Measurements from ENCODE around the gene TREM1. TPM values are rescaled to one million over a fixed set of nuclear protein-coding genes. Genes with fewer than 3 reads are reported as not detected.
A peak's percentile ranks its signal among the peaks of the same experiment; 100 is the strongest.

The TREM1 gene
- total RNA-seq, 2 donors from 2014 or later: not detected

DNA sequence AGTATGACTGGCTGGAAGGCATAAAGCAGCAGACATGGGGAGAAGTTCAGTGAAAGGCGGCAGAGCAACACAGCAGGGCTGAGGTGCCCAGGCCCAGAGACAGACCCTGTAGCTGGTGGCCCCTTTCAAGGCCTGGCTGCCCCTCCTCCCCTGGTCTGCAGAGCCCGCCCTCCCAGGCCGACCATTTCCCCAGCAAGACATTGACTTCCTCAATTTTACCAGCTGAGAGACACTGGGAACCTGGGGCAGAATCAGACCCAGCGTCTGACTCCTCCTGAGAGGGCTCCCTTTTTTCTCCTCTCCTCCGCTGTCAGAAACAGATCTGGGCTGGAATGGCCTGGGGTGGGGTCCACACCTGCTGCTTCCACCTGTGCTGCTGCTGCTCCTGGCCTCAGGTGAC is 58.4 kb downstream of the TREM1 start, which contains the start of gene TREML4:
Gene TREML4, plus strand, starts transcription at position 254 of the 400 bp plus-strand sequence. Its CDS starts 79 bp downstream, at position 333.
- intact Hi-C loops (cut with DNase I): no loop called here
- TF ChIP-seq, protein P1, sequence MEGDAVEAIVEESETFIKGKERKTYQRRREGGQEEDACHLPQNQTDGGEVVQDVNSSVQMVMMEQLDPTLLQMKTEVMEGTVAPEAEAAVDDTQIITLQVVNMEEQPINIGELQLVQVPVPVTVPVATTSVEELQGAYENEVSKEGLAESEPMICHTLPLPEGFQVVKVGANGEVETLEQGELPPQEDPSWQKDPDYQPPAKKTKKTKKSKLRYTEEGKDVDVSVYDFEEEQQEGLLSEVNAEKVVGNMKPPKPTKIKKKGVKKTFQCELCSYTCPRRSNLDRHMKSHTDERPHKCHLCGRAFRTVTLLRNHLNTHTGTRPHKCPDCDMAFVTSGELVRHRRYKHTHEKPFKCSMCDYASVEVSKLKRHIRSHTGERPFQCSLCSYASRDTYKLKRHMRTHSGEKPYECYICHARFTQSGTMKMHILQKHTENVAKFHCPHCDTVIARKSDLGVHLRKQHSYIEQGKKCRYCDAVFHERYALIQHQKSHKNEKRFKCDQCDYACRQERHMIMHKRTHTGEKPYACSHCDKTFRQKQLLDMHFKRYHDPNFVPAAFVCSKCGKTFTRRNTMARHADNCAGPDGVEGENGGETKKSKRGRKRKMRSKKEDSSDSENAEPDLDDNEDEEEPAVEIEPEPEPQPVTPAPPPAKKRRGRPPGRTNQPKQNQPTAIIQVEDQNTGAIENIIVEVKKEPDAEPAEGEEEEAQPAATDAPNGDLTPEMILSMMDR (IDR thresholded peaks at IDR 0.05): no peak
- no peak for TF ChIP-seq POLR2A (IDR thresholded peaks at IDR 0.05)
- no peaks in the 10 kb centered on the region for H3K36me3 ChIP-seq (replicated peaks in 1 of 2; ENCODE audit: insufficient read depth in 1 of 2, low read depth in 2 of 2)

DNA sequence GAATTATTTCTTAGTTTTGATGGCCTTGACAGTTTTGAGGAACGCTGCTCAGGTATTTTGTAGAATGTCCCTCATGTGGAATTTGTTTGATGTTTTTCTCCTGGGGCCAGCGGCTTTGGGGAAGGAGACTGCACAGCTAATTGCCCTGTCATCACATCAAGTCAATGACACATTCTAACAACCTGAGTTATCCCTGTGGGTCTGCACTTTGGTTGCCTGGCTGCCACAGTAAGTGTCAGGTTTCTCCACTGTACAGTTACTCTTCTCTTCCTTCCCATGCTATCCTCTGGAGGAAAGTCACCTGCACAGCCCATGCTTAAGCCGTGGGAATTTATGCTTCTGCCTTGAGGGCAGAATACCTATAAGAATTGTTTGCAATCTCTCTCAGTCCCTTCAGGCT is 59.7 kb downstream of the TREM1 start:
- H3K36me3 ChIP-seq (replicated peaks in 1 of 2; ENCODE audit: insufficient read depth in 1 of 2, low read depth in 2 of 2): no peaks in the 10 kb centered on the region
- H3K4me1 ChIP-seq: no peaks in the 10 kb centered on the region
- intact Hi-C loops (cut with DNase I): no loop called here
- no peaks in the 10 kb centered on the region for H3K9me3 ChIP-seq
- TF ChIP-seq POLR2A (IDR thresholded peaks at IDR 0.05): no peak
- TF ChIP-seq, protein P1 (IDR thresholded peaks at IDR 0.05): no peak
- 43 to 47% methylated on average over 3 of the region's 3 CpGs for WGBS, 2 donors
- no peak overlapping the region for H3K27ac ChIP-seq
- ATAC-seq (no peak), DNase-seq (no peak)
- no peaks in the 10 kb centered on the region for H3K27me3 ChIP-seq
- no peak overlapping the region for H3K4me3 ChIP-seq

More for the DNA sequence above, 58.4 kb downstream of the TREM1 start, which contains the start of gene TREML4:
- no peaks in the 10 kb centered on the region for H3K4me1 ChIP-seq
- no peaks in the 10 kb centered on the region for H3K9me3 ChIP-seq
- no peaks in the 10 kb centered on the region for H3K27me3 ChIP-seq
- H3K4me3 ChIP-seq: no peak within 1 kb of the TSS
- DNase-seq: no peak
- WGBS, 2 donors: 51 to 60% methylated on average over 5 of the region's 5 CpGs
- no peak within 1 kb of the TSS for H3K27ac ChIP-seq
- ATAC-seq: no peak

DNA sequence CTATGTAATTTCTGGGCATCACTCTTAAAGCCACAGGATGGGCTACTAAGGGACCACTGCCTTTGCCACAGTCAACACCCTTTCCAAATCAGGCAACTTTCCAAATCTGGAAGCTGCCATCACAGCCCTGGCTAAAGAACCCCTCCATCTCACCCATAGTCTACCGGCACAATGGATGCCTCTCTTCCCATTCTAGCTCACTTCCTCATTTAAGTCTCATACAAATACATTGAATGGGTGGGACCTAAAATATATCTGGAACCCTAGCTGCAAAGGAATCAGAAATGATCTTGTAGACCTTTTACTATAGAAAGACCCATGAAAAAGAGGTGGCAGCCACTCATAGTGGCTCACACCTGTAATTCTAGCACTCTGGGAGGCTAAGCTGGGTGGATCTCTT is 61.7 kb downstream of the TREM1 start:
- H3K9me3 ChIP-seq: no peaks in the 10 kb centered on the region
- H3K4me1 ChIP-seq: no peaks in the 10 kb centered on the region
- intact Hi-C loops (cut with DNase I): no loop called here
- no peaks in the 10 kb centered on the region for H3K27me3 ChIP-seq
- DNase-seq: no peak
- 89 to 95% methylated on average over 1 of the region's 1 CpG for WGBS, 2 donors
- no peak for ATAC-seq
- no peaks in the 10 kb centered on the region for H3K36me3 ChIP-seq (replicated peaks in 1 of 2; ENCODE audit: insufficient read depth in 1 of 2, low read depth in 2 of 2)
- TF ChIP-seq, protein P1 (IDR thresholded peaks at IDR 0.05): no peak
- TF ChIP-seq POLR2A (IDR thresholded peaks at IDR 0.05): no peak
- no peak overlapping the region for H3K27ac ChIP-seq
- no peak overlapping the region for H3K4me3 ChIP-seq

Small RNAs within 50 kb of the gene (small RNA-seq; reads per million reads assigned to genes)
- not detected for gene AL391903.2
- gene AL391903.3: not detected
- gene RNA5SP207: 1.6 reads per million, percentile 61 among the genes with 10 or more reads in this experiment
- not detected for gene RNU6-643P

Other genes starting within 250 kb of the TREM1 start
- gene UNC5CL, start 247.5 kb downstream of the TREM1 start, total RNA-seq: 10 to 100 TPM; 17.4 to 30.3 TPM
- gene TSPO2, start 244.2 kb downstream of the TREM1 start, total RNA-seq: not detected
- gene APOBEC2, start 233.5 kb downstream of the TREM1 start, total RNA-seq: 1 to 10 TPM; 2.3 to 4.0 TPM
- gene OARD1, start 214.3 kb downstream of the TREM1 start, total RNA-seq: 10 to 100 TPM; 15.0 to 27.4 TPM
- 10 to 100 TPM in 1 of 2 donors, 1 to 10 TPM in 1; 8.6 to 10.4 TPM for gene NFYA, start 213.7 kb downstream of the TREM1 start, total RNA-seq
- not detected for gene TREML1, start 132.3 kb downstream of the TREM1 start, total RNA-seq
- gene TREM2, start 123.6 kb downstream of the TREM1 start, total RNA-seq: 1 to 10 TPM; 3.6 TPM
- gene TREML2, start 85.5 kb downstream of the TREM1 start, total RNA-seq: not detected
- gene TREML4, start 58.3 kb downstream of the TREM1 start, total RNA-seq: not detected
- gene NCR2, start 48.9 kb upstream of the TREM1 start, total RNA-seq: not detected